Thyroid gland (tissue), 4 donors: Measurements from ENCODE around the gene F2RL3.

Experiments
- CTCF ChIP-seq, 6 experiments: fragments of 200-600 bp in 3 of 6; fragments of 450-650 bp in 3 of 6; sonication (generic) in 3 of 6; IDR thresholded peaks; one replicate each; pipeline ENCODE4 v1.5.1; 2016 to 2019; ENCODE audit warnings: antibody characterized with exemption in 6 of 6, mild to moderate bottlenecking in 2 of 6, inconsistent platforms in 1 of 6, moderate library complexity in 1 of 6
- POLR2A ChIP-seq, 2 donors: fragments of 450-650 bp; IDR thresholded peaks; one replicate each; pipeline ENCODE4 v1.6.1; 2017; ENCODE audit warnings: antibody characterized with exemption in 2 of 2, mild to moderate bottlenecking in 2 of 2, moderate library complexity in 1 of 2

GRCh38 chr19:16915734-16916133 is 26.9 kb downstream of the F2RL3 start:
- TF ChIP-seq CTCF (IDR thresholded peaks at IDR 0.05) (no peak), POLR2A (IDR thresholded peaks at IDR 0.05) (no peak)
